GM19025 (cell line): ENCODE measurements around the gene LATS1.
"Not testable (repeated sequence)": the region's sequence is repeated elsewhere in the genome, so short reads cannot be mapped to it uniquely, and the experiment has no call there.

ENCODE experiments used
- ATAC-seq: cut with Tn5 transposase; IDR thresholded peaks from one replicate; pipeline ENCODE4 v1.9.1; 2021; ENCODE audit warnings: mild to moderate bottlenecking, low read depth, moderate library complexity; ENCODE audit not compliant: unreplicated experiment

The LATS1 gene

GRCh38 chr6:149717588-149718458 is at the start of gene LATS1:
LATS1 (minus strand) TSS chr6:149718101; CDS start chr6:149702126, 15,975 bp downstream.
- peak; percentile 78 for ATAC-seq

GRCh38 chr6:149766156-149766769 is 48.4 kb upstream of the LATS1 start:
- ATAC-seq, result no peak

- no peak for ATAC-seq
Measured at GRCh38 chr6:149763866-149764265, 46.0 kb upstream of the LATS1 start.

- ATAC-seq, result peak; percentile 93
Measured at GRCh38 chr6:149761438-149761837, 43.5 kb upstream of the LATS1 start.

GRCh38 chr6:149756261-149756636 is 38.3 kb upstream of the LATS1 start:
- no peak for ATAC-seq

- no peak for ATAC-seq
Measured at GRCh38 chr6:149755300-149756260, 37.7 kb upstream of the LATS1 start.

- no peak for ATAC-seq
Measured at GRCh38 chr6:149754548-149754947, 36.6 kb upstream of the LATS1 start.

GRCh38 chr6:149753374-149753637 is 35.4 kb upstream of the LATS1 start:
- not testable (repeated sequence) for ATAC-seq

- ATAC-seq, result no peak
Measured at GRCh38 chr6:149752600-149753373, 34.9 kb upstream of the LATS1 start.

GRCh38 chr6:149751920-149752319 is 34.0 kb upstream of the LATS1 start:
- not testable (repeated sequence) for ATAC-seq

- ATAC-seq, result no peak
Measured at GRCh38 chr6:149751239-149751638, 33.3 kb upstream of the LATS1 start.

- ATAC-seq, result peak; percentile 18
Measured at GRCh38 chr6:149750136-149750609, 32.3 kb upstream of the LATS1 start.

- peak; percentile 90 for ATAC-seq
Measured at GRCh38 chr6:149749594-149750135, 31.8 kb upstream of the LATS1 start, which contains the start of gene PCMT1. PCMT1 (plus strand) TSS chr6:149749741; CDS start chr6:149749902, 161 bp downstream.

- not testable (repeated sequence) for ATAC-seq
Measured at GRCh38 chr6:149749082-149749593, 31.2 kb upstream of the LATS1 start.

- ATAC-seq, result peak; percentile 38
Measured at GRCh38 chr6:149746147-149746946, 28.4 kb upstream of the LATS1 start, which contains the start of gene NUP43. NUP43 (minus strand) TSS chr6:149746529; CDS start chr6:149746495, 34 bp downstream.

GRCh38 chr6:149745252-149745651 is 27.4 kb upstream of the LATS1 start:
- not testable (repeated sequence) for ATAC-seq

- ATAC-seq, result no peak
Measured at GRCh38 chr6:149734915-149735314, 17.0 kb upstream of the LATS1 start.

GRCh38 chr6:149733089-149733720 is 15.3 kb upstream of the LATS1 start:
- no peak for ATAC-seq
